H1 (cell line): ENCODE measurements around the gene GRK5. TPM values are rescaled to one million over a fixed set of nuclear protein-coding genes. Genes with fewer than 3 reads are reported as not detected.

Experiments
- CTCF ChIA-PET: fragments of 300-600 bp; sonication (Branson Sonifier 250); formaldehyde crosslinking; loops from one replicate; lab custom pipeline; 2021; ENCODE audit not compliant: partially characterized antibody; lab: Charles Lee
- POLR2A ChIA-PET: fragments of 300-600 bp; sonication (Branson Sonifier 250); formaldehyde crosslinking; loops from one replicate; lab custom pipeline; 2021; ENCODE audit warnings: inconsistent platforms; ENCODE audit not compliant: partially characterized antibody; lab: Charles Lee
- DNase-seq, 2 experiments: peaks; one replicate each; pipeline versions ENCODE4 v3.0.0 to v3.0.0-alpha.2; 2010 to 2022; ENCODE audit warnings: low spot score in 2 of 2, low read depth in 1 of 2, mixed read lengths in 1 of 2
- FAIRE-seq: peaks from 2 replicates; lab custom pipeline; 2011; peaks lifted over from hg19 to GRCh38; lab: Jason Lieb, UNC
- H2AFZ ChIP-seq: 2 replicates; pipeline ENCODE4 v1.8.1; 2012; ENCODE audit warnings: low read length, inconsistent platforms
- H2AK5ac ChIP-seq: 2 replicates; pipeline ENCODE4 v1.6.1; 2013; ENCODE audit warnings: low read depth, low read length
- H2BK120ac ChIP-seq: replicated peaks from 2 replicates; pipeline ENCODE3; 2013; ENCODE audit warnings: low read depth, low read length, inconsistent platforms
- H2BK12ac ChIP-seq: 2 replicates; pipeline ENCODE4 v1.6.1; 2013; ENCODE audit warnings: low read depth, low read length
- H2BK15ac ChIP-seq: 2 replicates; pipeline ENCODE4 v1.6.1; 2013; ENCODE audit warnings: low read length
- H2BK20ac ChIP-seq: 2 replicates; pipeline ENCODE4 v1.6.1; 2013; ENCODE audit warnings: low read length
- H2BK5ac ChIP-seq: 2 replicates; pipeline ENCODE4 v1.6.1; 2013; ENCODE audit warnings: low read depth, low read length
- H3K14ac ChIP-seq: 2 replicates; pipeline ENCODE4 v1.6.1; 2013; ENCODE audit warnings: inconsistent platforms; ENCODE audit not compliant: insufficient read length
- H3K18ac ChIP-seq: 2 replicates; pipeline ENCODE4 v1.6.1; 2013; ENCODE audit warnings: low read length; ENCODE audit errors: extremely low read depth
- H3K23ac ChIP-seq: 2 replicates; pipeline ENCODE4 v1.6.1; 2013; ENCODE audit warnings: inconsistent platforms; ENCODE audit not compliant: insufficient read length
- H3K23me2 ChIP-seq: 2 replicates; pipeline ENCODE4 v1.6.1; 2013; ENCODE audit warnings: low read depth, low read length
- H3K27ac ChIP-seq: 2 replicates; pipeline ENCODE4 v1.6.1; 2011; ENCODE audit warnings: low read depth, low read length, inconsistent platforms
- H3K27me3 ChIP-seq, 4 experiments: replicated peaks in 1 of 4; 1 replicate in 1 of 4; 2 replicates in 3 of 4; pipeline versions ENCODE4 v1.6.1 to v1.8.1; 2011 to 2013; ENCODE audit warnings: low read length in 3 of 4, mild to moderate bottlenecking in 3 of 4, inconsistent platforms in 2 of 4, mixed read lengths in 2 of 4, moderate library complexity in 1 of 4; ENCODE audit not compliant: control insufficient read depth in 3 of 4, insufficient read depth in 3 of 4; ENCODE audit errors: extremely low read depth in 1 of 4
- H3K36me3 ChIP-seq, 4 experiments: 2 replicates each; pipeline versions ENCODE4 v1.6.1 to v1.8.1; 2011 to 2013; ENCODE audit warnings: mild to moderate bottlenecking in 4 of 4, low read length in 3 of 4, moderate library complexity in 2 of 4, control low read depth in 1 of 4, inconsistent platforms in 1 of 4; ENCODE audit not compliant: insufficient read depth in 4 of 4, control insufficient read depth in 2 of 4
- H3K4ac ChIP-seq: replicated peaks from 2 replicates; pipeline ENCODE3; 2013; ENCODE audit warnings: low read length, low read depth, mixed read lengths, inconsistent platforms; ENCODE audit not compliant: insufficient read length
- H3K4me1 ChIP-seq, 4 experiments: replicated peaks in 1 of 4; 1 replicate in 1 of 4; 2 replicates in 3 of 4; pipeline versions ENCODE4 v1.6.1 to v1.8.1; 2011 to 2013; ENCODE audit warnings: low read length in 3 of 4, inconsistent platforms in 2 of 4, mixed read lengths in 1 of 4; ENCODE audit not compliant: insufficient read depth in 4 of 4, control insufficient read depth in 3 of 4
- H3K4me2 ChIP-seq, 2 experiments: 2 replicates each; pipeline versions ENCODE4 v1.6.1 to v1.8.1; 2011 to 2013; ENCODE audit warnings: low read depth in 2 of 2, low read length in 2 of 2, control low read depth in 1 of 2, inconsistent platforms in 1 of 2, mild to moderate bottlenecking in 1 of 2; ENCODE audit not compliant: insufficient read depth in 1 of 2
- H3K4me3 ChIP-seq, 4 experiments: fragments of 200-600, 300-600 bp in 1 of 4; sonication (generic), shearing (Covaris generic), sonication (Bioruptor Twin) in 1 of 4; 2 replicates each; pipeline versions ENCODE4 v1.5.1 to v1.8.1; 2011 to 2016; ENCODE audit warnings: low read length in 4 of 4, low read depth in 3 of 4, control low read depth in 2 of 4, inconsistent platforms in 2 of 4, mild to moderate bottlenecking in 2 of 4, mixed read lengths in 1 of 4, moderate library complexity in 1 of 4; ENCODE audit not compliant: insufficient read depth in 2 of 4; ENCODE audit errors: extremely low read depth in 1 of 4
- H3K56ac ChIP-seq: replicated peaks from 2 replicates; pipeline ENCODE3; 2013; ENCODE audit warnings: low read depth, mild to moderate bottlenecking, mixed read lengths, low read length, inconsistent platforms; ENCODE audit not compliant: insufficient read length
- H3K79me1 ChIP-seq: 2 replicates; pipeline ENCODE4 v1.6.1; 2013; ENCODE audit warnings: low read depth, low read length, control low read depth
- H3K79me2 ChIP-seq, 2 experiments: 2 replicates each; pipeline versions ENCODE4 v1.6.1 to v1.8.1; 2012 to 2013; ENCODE audit warnings: low read length in 2 of 2, mild to moderate bottlenecking in 2 of 2, inconsistent platforms in 1 of 2; ENCODE audit not compliant: insufficient read depth in 2 of 2, control insufficient read depth in 1 of 2
- H3K9ac ChIP-seq, 4 experiments: replicated peaks in 1 of 4; 1 replicate in 1 of 4; 2 replicates in 3 of 4; pipeline versions ENCODE4 v1.6.1 to v1.8.1; 2011 to 2013; ENCODE audit warnings: low read depth in 3 of 4, low read length in 3 of 4, control low read depth in 2 of 4, mild to moderate bottlenecking in 2 of 4, moderate library complexity in 2 of 4, inconsistent platforms in 1 of 4; ENCODE audit errors: extremely low read depth in 1 of 4
- H3K9me3 ChIP-seq, 2 experiments: 2 replicates each; pipeline versions ENCODE4 v1.6.1 to v1.8.1; 2012 to 2013; ENCODE audit warnings: mild to moderate bottlenecking in 2 of 2, moderate library complexity in 2 of 2, control low read depth in 1 of 2, inconsistent platforms in 1 of 2, low read depth in 1 of 2, low read length in 1 of 2, mixed read lengths in 1 of 2; ENCODE audit not compliant: insufficient read depth in 2 of 2
- H4K20me1 ChIP-seq, 2 experiments: replicated peaks in 1 of 2; 2 replicates each; pipeline versions ENCODE3 to v1.8.1; 2011 to 2013; ENCODE audit warnings: inconsistent platforms in 2 of 2, low read length in 2 of 2, mild to moderate bottlenecking in 1 of 2; ENCODE audit not compliant: insufficient read depth in 2 of 2, control insufficient read depth in 1 of 2
- H4K5ac ChIP-seq: 2 replicates; pipeline ENCODE4 v1.6.1; 2013; ENCODE audit warnings: low read length, low read depth, mixed read lengths, inconsistent platforms; ENCODE audit not compliant: insufficient read length
- H4K8ac ChIP-seq: 2 replicates; pipeline ENCODE4 v1.8.0; 2013; ENCODE audit warnings: mild to moderate bottlenecking, moderate library complexity, low read length, inconsistent platforms; ENCODE audit not compliant: insufficient read depth; ENCODE audit errors: extremely low read depth
- H4K91ac ChIP-seq: replicated peaks from 2 replicates; pipeline ENCODE3; 2013; ENCODE audit warnings: low read length, mixed read lengths, inconsistent platforms; ENCODE audit not compliant: insufficient read length
- ATF2 ChIP-seq: IDR thresholded peaks from 2 replicates; pipeline ENCODE4 v1.6.1; 2012; ENCODE audit warnings: low read length, inconsistent platforms
- BRCA1 ChIP-seq: IDR thresholded peaks from 2 replicates; pipeline ENCODE4 v1.6.1; 2012; ENCODE audit warnings: low read depth, low read length, improper control_type of control experiment
- CHD2 ChIP-seq: IDR thresholded peaks from 2 replicates; pipeline ENCODE4 v1.6.1; 2012; ENCODE audit warnings: low read length, improper control_type of control experiment
- CTBP2 ChIP-seq: IDR thresholded peaks from 2 replicates; pipeline ENCODE4 v1.7.0; 2011; ENCODE audit warnings: borderline replicate concordance, mild to moderate bottlenecking, moderate library complexity, mixed read lengths, low read length; ENCODE audit not compliant: insufficient read depth, insufficient read length
- GTF2F1 ChIP-seq: IDR thresholded peaks from 2 replicates; pipeline ENCODE4 v1.6.1; 2012; ENCODE audit warnings: low read depth, low read length, improper control_type of control experiment, borderline replicate concordance
- MAFK ChIP-seq: IDR thresholded peaks from 2 replicates; pipeline ENCODE4 v1.6.1; 2012; ENCODE audit warnings: low read depth, mild to moderate bottlenecking, improper control_type of control experiment, low read length
- NRF1 ChIP-seq: IDR thresholded peaks from 2 replicates; pipeline ENCODE4 v1.6.1; 2011; ENCODE audit warnings: mild to moderate bottlenecking, low read depth, low read length, improper control_type of control experiment
- SIX5 ChIP-seq: IDR thresholded peaks from 2 replicates; pipeline ENCODE4 v1.6.1; 2011; ENCODE audit warnings: mild to moderate bottlenecking, low read depth, low read length
- SP1 ChIP-seq: IDR thresholded peaks from 2 replicates; pipeline ENCODE4 v1.6.1; 2011; ENCODE audit warnings: low read depth, low read length
- TBP ChIP-seq: IDR thresholded peaks from 2 replicates; pipeline ENCODE4 v1.6.1; 2011; ENCODE audit warnings: low read depth, low read length, improper control_type of control experiment
- TCF12 ChIP-seq: IDR thresholded peaks from 2 replicates; pipeline ENCODE4 v1.6.1; 2011; ENCODE audit warnings: low read depth, mild to moderate bottlenecking, low read length
- USF2 ChIP-seq: IDR thresholded peaks from 2 replicates; pipeline ENCODE4 v1.6.1; 2011; ENCODE audit warnings: low read length, improper control_type of control experiment
- YY1 ChIP-seq: IDR thresholded peaks from 2 replicates; pipeline ENCODE4 v1.6.1; 2011; ENCODE audit warnings: low read depth, mild to moderate bottlenecking, low read length
- WGBS, 2 experiments: shearing (Covaris generic) in 1 of 2; methylation state at CpG; one replicate each; pipeline versions ENCODE4 v1.1.6 to v1.1.7; 2013 to 2015; ENCODE audit warnings: low lambda C conversion rate in 2 of 2, mixed read lengths in 2 of 2, inconsistent platforms in 1 of 2, low coverage in 1 of 2, missing lambda C conversion rate in 1 of 2; ENCODE audit not compliant: insufficient replicate concordance in 2 of 2, insufficient coverage in 1 of 2, insufficient read length in 1 of 2; ENCODE audit errors: extremely low coverage in 1 of 2, missing lambda C conversion rate in 1 of 2; 5-methylcytosine and 5-hydroxymethylcytosine counted together
- polyA plus RNA-seq, 7 experiments: library from polyadenylated mRNA; depleted of rRNA in 3 of 7; stranded (reverse) in 5 of 7; unstranded in 2 of 7; fragments of >200 nt in 5 of 7; fragments of 200-250 nt in 2 of 7; gene quantifications; 1 replicate in 5 of 7; 2 replicates in 1 of 7; 4 replicates in 1 of 7; pipeline versions ENCODE4 v1.2.1 to v1.2.3, GENCODE V29; 2011 to 2013; ENCODE audit warnings: missing spikeins in 2 of 7, mixed read lengths in 2 of 7
- total RNA-seq: library from RNA; stranded (reverse); fragmentation: NEBNext Ultra II Directional; extraction: Animal tissue kit (Norgen Biotek cat#: 25700); gene quantifications from 2 replicates; pipeline ENCODE4 v1.2.1, GENCODE V29; 2021

Gene GRK5
- total and polyA plus RNA-seq, 2 of the 8 experiments (the other 6 are each of a cell fraction or from before 2014, with no cell fraction given) = 0.54 to 2.5 TPM

- H3K23ac ChIP-seq = no peak overlapping the region
- CTCF ChIA-PET = interaction anchor here (1.1 to 7.6 kb wide), 12 partner anchors 13 to 63 kb away, joined by 3 to 48 read pairs (median 5); no protein-coding TSS in a partner anchor
- no peak overlapping the region for H3K4ac ChIP-seq
- no peak overlapping the region for H3K56ac ChIP-seq
- no peaks in the 10 kb centered on the region for H3K79me2 ChIP-seq
- H3K4me3 ChIP-seq = no peak overlapping the region
- H3K18ac ChIP-seq = no peak overlapping the region
- H3K79me1 ChIP-seq = no peaks in the 10 kb centered on the region
- no peaks in the 10 kb centered on the region for H3K27me3 ChIP-seq
- H2AFZ ChIP-seq = no peak overlapping the region
- no peaks in the 10 kb centered on the region for H3K4me1 ChIP-seq
- 93% methylated on average over 6 of the region's 6 CpGs; no CpG with 5 or more reads in 1 of the 2 experiments for WGBS, 2 experiments
- H2BK120ac ChIP-seq = no peak overlapping the region
- H4K8ac ChIP-seq = no peak overlapping the region
- no peak overlapping the region for H2AK5ac ChIP-seq
- H3K27ac ChIP-seq = no peak overlapping the region
- H3K9me3 ChIP-seq = peaks cover 21 to 34% of the 10 kb centered on the region in 2 experiments
- H4K20me1 ChIP-seq = no peaks in the 10 kb centered on the region
- no peak overlapping the region for H2BK12ac ChIP-seq
- H3K14ac ChIP-seq = no peak overlapping the region
- H4K5ac ChIP-seq = no peak overlapping the region
- H4K91ac ChIP-seq = no peak overlapping the region
- no peak overlapping the region for H2BK5ac ChIP-seq
- no peak overlapping the region for H3K9ac ChIP-seq
- no peak overlapping the region for H2BK15ac ChIP-seq
- POLR2A ChIA-PET = no interaction called here
- no peak overlapping the region for H3K4me2 ChIP-seq
- FAIRE-seq (no peak), DNase-seq (no peak)
- no peaks in the 10 kb centered on the region for H3K36me3 ChIP-seq
- H3K23me2 ChIP-seq = no peaks in the 10 kb centered on the region
- H2BK20ac ChIP-seq = no peak overlapping the region
- TF ChIP-seq YY1 = no peak
- TF ChIP-seq NRF1 = no peak
- no peak for TF ChIP-seq BRCA1
- TF ChIP-seq TBP = no peak
- no peak for TF ChIP-seq TCF12
- TF ChIP-seq SP1 = no peak
- no peak for TF ChIP-seq SIX5
- TF ChIP-seq USF2 = no peak
- TF ChIP-seq CHD2 = no peak
- no peak for TF ChIP-seq GTF2F1
- TF ChIP-seq ATF2 = no peak
- no peak for TF ChIP-seq CTBP2
- no peak for TF ChIP-seq MAFK
These were observed 145.4 kb downstream of the GRK5 start for GRCh38 chr10:119352807-119353206.
